ENCODE results near the gene NIPAL4.
"Not testable (repeated sequence)": the region's sequence is repeated elsewhere in the genome, so short reads cannot be mapped to it uniquely, and the experiment has no call there.

DNA sequence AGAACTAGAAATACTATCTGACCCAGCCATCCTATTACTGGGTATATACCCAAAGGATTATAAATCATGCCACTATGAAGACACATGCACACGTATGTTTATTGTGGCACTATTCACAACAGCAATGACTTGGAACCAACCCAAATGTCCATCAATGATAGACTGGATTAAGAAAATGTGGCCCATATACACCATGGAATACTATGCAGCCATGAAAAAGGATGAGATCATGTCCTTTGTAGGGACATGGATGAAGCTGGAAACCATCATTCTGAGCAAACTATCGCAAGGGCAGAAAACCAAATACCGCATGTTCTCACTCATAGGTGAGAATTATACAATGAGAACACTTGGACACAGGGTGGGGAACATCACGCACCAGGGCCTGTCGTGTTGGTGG, 30.1 kb upstream of the NIPAL4 start:
- TF ChIP-seq, protein P1, sequence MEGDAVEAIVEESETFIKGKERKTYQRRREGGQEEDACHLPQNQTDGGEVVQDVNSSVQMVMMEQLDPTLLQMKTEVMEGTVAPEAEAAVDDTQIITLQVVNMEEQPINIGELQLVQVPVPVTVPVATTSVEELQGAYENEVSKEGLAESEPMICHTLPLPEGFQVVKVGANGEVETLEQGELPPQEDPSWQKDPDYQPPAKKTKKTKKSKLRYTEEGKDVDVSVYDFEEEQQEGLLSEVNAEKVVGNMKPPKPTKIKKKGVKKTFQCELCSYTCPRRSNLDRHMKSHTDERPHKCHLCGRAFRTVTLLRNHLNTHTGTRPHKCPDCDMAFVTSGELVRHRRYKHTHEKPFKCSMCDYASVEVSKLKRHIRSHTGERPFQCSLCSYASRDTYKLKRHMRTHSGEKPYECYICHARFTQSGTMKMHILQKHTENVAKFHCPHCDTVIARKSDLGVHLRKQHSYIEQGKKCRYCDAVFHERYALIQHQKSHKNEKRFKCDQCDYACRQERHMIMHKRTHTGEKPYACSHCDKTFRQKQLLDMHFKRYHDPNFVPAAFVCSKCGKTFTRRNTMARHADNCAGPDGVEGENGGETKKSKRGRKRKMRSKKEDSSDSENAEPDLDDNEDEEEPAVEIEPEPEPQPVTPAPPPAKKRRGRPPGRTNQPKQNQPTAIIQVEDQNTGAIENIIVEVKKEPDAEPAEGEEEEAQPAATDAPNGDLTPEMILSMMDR (IDR thresholded peaks at IDR 0.05; ENCODE audit: insufficient read depth, low read length): not testable (repeated sequence)
- TF ChIP-seq SPI1 (IDR thresholded peaks at IDR 0.05; ENCODE audit: borderline replicate concordance, low read depth); POLR2AphosphoS5 (IDR thresholded peaks at IDR 0.05; ENCODE audit: low read depth): not testable (repeated sequence)

Data from HL-60 (cell line).